Cardiac septum (tissue), 1 donor: ENCODE data around the gene UBTD1. TPM values are rescaled to one million over a fixed set of nuclear protein-coding genes. Genes with fewer than 3 reads are reported as not detected.
A peak's percentile ranks its signal among the peaks of the same experiment; 100 is the strongest.
"Not testable (repeated sequence)": the region's sequence is repeated elsewhere in the genome, so short reads cannot be mapped to it uniquely, and the experiment has no call there.

Experiments used
- DNase-seq: peaks from one replicate; pipeline ENCODE4 v3.0.0-alpha.2; 2020; ENCODE audit warnings: low spot score
- intact Hi-C: fragments of 100-400 bp; cut with DNase I; formaldehyde crosslinking; loops from one replicate; pipeline ENCODE4 v1.14.0; 2022
- total RNA-seq: library from RNA; stranded (reverse); fragmentation: NEBNext Ultra II Directional; extraction: Animal tissue kit (Norgen Biotek cat#: 25700); gene quantifications from one replicate; pipeline ENCODE4 v1.2.1, GENCODE V29; 2021
- donor health status: DM: no; HTN: no; CAD: no.

UBTD1 gene
- total RNA-seq, 1 donor from 2014 or later = 25.5 TPM

GRCh38 chr10:97573672-97574071 lies 74.9 kb downstream of the UBTD1 start:
- DNase-seq = no peak
- intact Hi-C loops = loop anchor here (1.0 kb wide), 2 partner anchors 23 to 36 kb away; no protein-coding TSS in a partner anchor

- peak; percentile 85 for DNase-seq
- intact Hi-C loops = loop anchor here (1.0 kb wide), 2 partner anchors 22 to 35 kb away; no protein-coding TSS in a partner anchor
These were observed 75.8 kb downstream of the UBTD1 start for GRCh38 chr10:97574374-97575126.

GRCh38 chr10:97575127-97575668 lies 76.5 kb downstream of the UBTD1 start:
- intact Hi-C loops = no loop called here

GRCh38 chr10:97576487-97576886 lies 77.8 kb downstream of the UBTD1 start:
- DNase-seq, intact Hi-C loops: not testable (repeated sequence)

More at GRCh38 chr10:97575127-97575668, 76.5 kb downstream of the UBTD1 start:
- DNase-seq = no peak

- intact Hi-C loops = no loop called here
- DNase-seq = no peak
These were observed 79.0 kb downstream of the UBTD1 start for GRCh38 chr10:97577701-97578100.

GRCh38 chr10:97578171-97578844 lies 79.6 kb downstream of the UBTD1 start:
- DNase-seq = no peak
- intact Hi-C loops = no loop called here

GRCh38 chr10:97580421-97581367 lies 82.0 kb downstream of the UBTD1 start:
- DNase-seq = no peak
- intact Hi-C loops = no loop called here

GRCh38 chr10:97582169-97582568 lies 83.4 kb downstream of the UBTD1 start:
- intact Hi-C loops = no loop called here

GRCh38 chr10:97583476-97583875 lies 84.8 kb downstream of the UBTD1 start:
- DNase-seq = no peak
- intact Hi-C loops = no loop called here

More at GRCh38 chr10:97582169-97582568, 83.4 kb downstream of the UBTD1 start:
- no peak for DNase-seq

GRCh38 chr10:97584060-97584797 lies 85.5 kb downstream of the UBTD1 start, which contains the start of gene HOGA1:
HOGA1 (plus strand) TSS chr10:97584389; CDS start chr10:97584704, 315 bp downstream.
- intact Hi-C loops = no loop called here

GRCh38 chr10:97584798-97585438 lies 86.2 kb downstream of the UBTD1 start:
- intact Hi-C loops = no loop called here
- DNase-seq = peak; percentile 58

More at GRCh38 chr10:97584060-97584797, 85.5 kb downstream of the UBTD1 start, which contains the start of gene HOGA1:
- DNase-seq = peak; percentile 92

GRCh38 chr10:97585439-97585811 lies 86.7 kb downstream of the UBTD1 start:
- DNase-seq = no peak
- intact Hi-C loops = no loop called here

GRCh38 chr10:97587183-97587582 lies 88.5 kb downstream of the UBTD1 start:
- intact Hi-C loops = no loop called here
- DNase-seq = peak; percentile 43

- no peak for DNase-seq
These were observed 90.8 kb downstream of the UBTD1 start, which contains the start of gene C10orf62 for GRCh38 chr10:97589479-97589878. C10orf62 (plus strand) TSS chr10:97589721; CDS start chr10:97589898, 177 bp downstream.

GRCh38 chr10:97590082-97590747 lies 91.5 kb downstream of the UBTD1 start:
- intact Hi-C loops = no loop called here
- DNase-seq = no peak

More at GRCh38 chr10:97589479-97589878, 90.8 kb downstream of the UBTD1 start, which contains the start of gene C10orf62:
- intact Hi-C loops = no loop called here

GRCh38 chr10:97590748-97591495 lies 92.2 kb downstream of the UBTD1 start:
- no peak for DNase-seq
- intact Hi-C loops = no loop called here

- no peak for DNase-seq
- intact Hi-C loops = no loop called here
These were observed 94.7 kb downstream of the UBTD1 start for GRCh38 chr10:97593421-97593820.
